ENCODE measurements around the gene IZUMO1. TPM values are rescaled to one million over a fixed set of nuclear protein-coding genes. Genes with fewer than 3 reads are reported as not detected.

IZUMO1 gene
- total RNA-seq, 1 donor from 2014 or later: 3.8 TPM

GRCh38 chr19:48728911-48729664 lies 17.6 kb downstream of the IZUMO1 start:
- Histone ChIP-seq H3K36me3 (no peaks in the 10 kb centered on the region), H3K27me3 (no peaks in the 10 kb centered on the region), H3K9me3 (no peaks in the 10 kb centered on the region), H3K27ac (no peak overlapping the region), H3K4me1 (peaks cover 24% of the 10 kb centered on the region), H3K4me3 (no peak overlapping the region)
- TF ChIP-seq CTCF (IDR thresholded peaks at IDR 0.05): no peak
- intact Hi-C loops (cut with DNase I): no loop called here
- no peak for DNase-seq
- ATAC-seq: peak; percentile 31

GRCh38 chr19:48726556-48726955 lies 20.2 kb downstream of the IZUMO1 start:
- H3K27ac ChIP-seq: peak overlapping the region; percentile 74
- no peaks in the 10 kb centered on the region for H3K36me3 ChIP-seq
- ATAC-seq (peak; percentile 21), DNase-seq (no peak)
- no peaks in the 10 kb centered on the region for H3K27me3 ChIP-seq
- intact Hi-C loops (cut with DNase I): no loop called here
- peaks cover 31% of the 10 kb centered on the region for H3K4me1 ChIP-seq
- H3K4me3 ChIP-seq: no peak overlapping the region
- H3K9me3 ChIP-seq: no peaks in the 10 kb centered on the region
- TF ChIP-seq CTCF (IDR thresholded peaks at IDR 0.05): no peak

GRCh38 chr19:48724796-48725753 lies 21.6 kb downstream of the IZUMO1 start:
- Histone ChIP-seq H3K4me3 (no peak overlapping the region), H3K27ac (peak overlapping the region; percentile 74), H3K4me1 (peaks cover 33% of the 10 kb centered on the region), H3K9me3 (no peaks in the 10 kb centered on the region), H3K27me3 (no peaks in the 10 kb centered on the region), H3K36me3 (no peaks in the 10 kb centered on the region)
- intact Hi-C loops (cut with DNase I): no loop called here
- ATAC-seq: peak; percentile 12
- DNase-seq: no peak
- no peak for TF ChIP-seq CTCF (IDR thresholded peaks at IDR 0.05)

- H3K27ac ChIP-seq: no peak overlapping the region
These were observed 24.5 kb downstream of the IZUMO1 start for GRCh38 chr19:48722196-48722708.

More at GRCh38 chr19:48722196-48722708, 24.5 kb downstream of the IZUMO1 start:
- Histone ChIP-seq H3K36me3 (no peaks in the 10 kb centered on the region), H3K27me3 (no peaks in the 10 kb centered on the region), H3K4me1 (peaks cover 35% of the 10 kb centered on the region), H3K9me3 (no peaks in the 10 kb centered on the region), H3K4me3 (no peak overlapping the region)
- no peak for TF ChIP-seq CTCF (IDR thresholded peaks at IDR 0.05)
- intact Hi-C loops (cut with DNase I): no loop called here
- ATAC-seq (no peak), DNase-seq (no peak)
